ENCODE measurements around the gene IPO4. TPM values are rescaled to one million over a fixed set of nuclear protein-coding genes. Genes with fewer than 3 reads are reported as not detected.

IPO4 gene
- total RNA-seq, 2 donors from 2014 or later, result 56.3 to 67.4 TPM

DNA sequence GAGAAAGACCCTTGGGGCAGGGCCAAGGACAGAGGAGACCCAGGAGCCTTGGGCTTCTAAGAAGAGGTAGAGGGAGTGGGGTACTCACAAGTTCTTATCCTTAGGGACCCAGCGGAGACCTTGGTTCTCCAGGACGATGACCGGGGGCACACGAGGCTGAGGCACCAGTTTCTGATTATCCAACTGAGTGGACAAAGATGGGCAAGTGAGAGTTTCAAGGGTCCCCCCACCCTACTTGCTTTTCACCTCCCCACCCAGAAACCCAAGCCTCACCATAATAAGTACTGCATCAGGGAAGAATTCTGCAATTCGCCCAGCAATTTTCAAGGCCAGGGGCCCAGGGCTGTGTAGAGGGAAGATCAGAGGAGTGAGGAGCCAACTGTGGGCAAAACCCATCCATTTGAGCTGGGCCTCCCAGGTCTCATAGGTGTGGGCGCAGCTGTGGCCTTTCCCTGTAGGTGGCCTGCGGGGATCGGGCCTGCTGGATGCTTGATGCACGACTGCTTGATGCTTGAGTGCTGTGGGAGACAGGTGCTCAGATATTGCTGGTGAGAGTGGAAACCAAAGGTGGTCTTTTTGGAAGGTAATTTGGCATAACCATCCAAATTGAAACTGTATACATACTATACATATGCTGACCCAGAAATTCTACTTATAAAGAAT, 49.2 kb downstream of the IPO4 start:
- Mint-ChIP-seq H3K4me1 (peaks cover 20% of the 10 kb centered on the region), H3K27ac (no peak overlapping the region)

GRCh38 chr14:24138396-24139271, 50.0 kb downstream of the IPO4 start:
- no peak overlapping the region for H3K4me3 ChIP-seq (ENCODE audit: low read length)
- Mint-ChIP-seq H3K4me3 (peak overlapping the region; percentile 99), H3K27me3 (ENCODE audit: insufficient read depth) (no peaks in the 10 kb centered on the region), H3K27ac (no peak overlapping the region), H3K4me1 (peaks cover 20% of the 10 kb centered on the region), H3K9me3 (no peaks in the 10 kb centered on the region), H3K36me3 (ENCODE audit: low read depth) (peaks cover 28% of the 10 kb centered on the region)
- H3K27ac ChIP-seq (ENCODE audit: low read depth, low read length), result no peak overlapping the region
- no peak overlapping the region for H3K9ac ChIP-seq (ENCODE audit: extremely low read depth, low read length, poor library complexity, severe bottlenecking)
- peaks cover 29% of the 10 kb centered on the region for H3K36me3 ChIP-seq (ENCODE audit: control insufficient read depth, insufficient read depth, low read length)
- no peak for DNase-seq
- TF ChIP-seq CTCF (conservative IDR thresholded peaks at IDR 0.05), result no peak
- 93 to 94% methylated on average over 8 to 13 of the region's 13 CpGs for WGBS, 2 experiments (ENCODE audit: insufficient coverage in 1 of 2, insufficient read length in 1 of 2)
- H3K4me1 ChIP-seq (ENCODE audit: control insufficient read depth, insufficient read depth, low read length), result no peaks in the 10 kb centered on the region
- no peaks in the 10 kb centered on the region for H3K9me3 ChIP-seq (ENCODE audit: control insufficient read depth, low read length)
- no peaks in the 10 kb centered on the region for H3K27me3 ChIP-seq (ENCODE audit: control insufficient read depth, insufficient read depth, low read length, poor library complexity, severe bottlenecking)

More for the DNA sequence above, 49.2 kb downstream of the IPO4 start:
- TF ChIP-seq CTCF (conservative IDR thresholded peaks at IDR 0.05), result peak; percentile 46
- DNase-seq, result no peak
- Histone ChIP-seq H3K4me1 (ENCODE audit: control insufficient read depth, insufficient read depth, low read length) (no peaks in the 10 kb centered on the region), H3K27me3 (ENCODE audit: control insufficient read depth, insufficient read depth, low read length, poor library complexity, severe bottlenecking) (no peaks in the 10 kb centered on the region), H3K36me3 (ENCODE audit: control insufficient read depth, insufficient read depth, low read length) (peaks cover 37% of the 10 kb centered on the region), H3K27ac (ENCODE audit: low read depth, low read length) (no peak overlapping the region), H3K9me3 (ENCODE audit: control insufficient read depth, low read length) (no peaks in the 10 kb centered on the region), H3K4me3 (ENCODE audit: low read length) (peak overlapping the region; percentile 98), H3K9ac (ENCODE audit: extremely low read depth, low read length, poor library complexity, severe bottlenecking) (no peak overlapping the region)
- WGBS, 2 experiments (ENCODE audit: insufficient coverage in 1 of 2, insufficient read length in 1 of 2), result 95% methylated on average over 9 of the region's 9 CpGs; no CpG with 5 or more reads in 1 of the 2 experiments
- Mint-ChIP-seq H3K4me3 (peak overlapping the region; percentile 99), H3K9me3 (no peaks in the 10 kb centered on the region), H3K27me3 (ENCODE audit: insufficient read depth) (no peaks in the 10 kb centered on the region), H3K36me3 (ENCODE audit: low read depth) (peaks cover 33% of the 10 kb centered on the region)

GRCh38 chr14:24137529-24138395, 50.9 kb downstream of the IPO4 start:
- 95 to 98% methylated on average over 5 to 8 of the region's 8 CpGs for WGBS, 2 experiments (ENCODE audit: insufficient coverage in 1 of 2, insufficient read length in 1 of 2)
- Histone ChIP-seq H3K4me1 (ENCODE audit: control insufficient read depth, insufficient read depth, low read length) (no peaks in the 10 kb centered on the region), H3K27me3 (ENCODE audit: control insufficient read depth, insufficient read depth, low read length, poor library complexity, severe bottlenecking) (no peaks in the 10 kb centered on the region), H3K27ac (ENCODE audit: low read depth, low read length) (no peak overlapping the region), H3K9ac (ENCODE audit: extremely low read depth, low read length, poor library complexity, severe bottlenecking) (no peak overlapping the region), H3K36me3 (ENCODE audit: control insufficient read depth, insufficient read depth, low read length) (peaks cover 23% of the 10 kb centered on the region), H3K4me3 (ENCODE audit: low read length) (peak overlapping the region; percentile 79), H3K9me3 (ENCODE audit: control insufficient read depth, low read length) (no peaks in the 10 kb centered on the region)
- DNase-seq, result no peak
- no peaks in the 10 kb centered on the region for H3K9me3 Mint-ChIP-seq
- peaks cover 20% of the 10 kb centered on the region for H3K4me1 Mint-ChIP-seq
- H3K27me3 Mint-ChIP-seq (ENCODE audit: insufficient read depth), result no peaks in the 10 kb centered on the region
- H3K4me3 Mint-ChIP-seq, result peak overlapping the region; percentile 71
- peaks cover 20% of the 10 kb centered on the region for H3K36me3 Mint-ChIP-seq (ENCODE audit: low read depth)
- no peak overlapping the region for H3K27ac Mint-ChIP-seq
- TF ChIP-seq CTCF (conservative IDR thresholded peaks at IDR 0.05), result no peak

All from endodermal cell (in vitro differentiated cells).